K562 (cell line): ENCODE results near the gene EFHB. TPM values are rescaled to one million over a fixed set of nuclear protein-coding genes. Genes with fewer than 3 reads are reported as not detected.

ENCODE experiments used
- BRCA1 ChIP-seq, 2 experiments: fragments of 450-650 bp in 1 of 2; sonication (generic) in 1 of 2; formaldehyde crosslinking in 1 of 2; IDR thresholded peaks; 2 replicates each; pipeline versions ENCODE4 v1.5.0 to v1.6.1; 2017 to 2020; ENCODE audit warnings: mild to moderate bottlenecking in 1 of 2, missing genetic modification reagents in 1 of 2
- CBX1 ChIP-seq: sonication (generic); IDR thresholded peaks from 2 replicates; pipeline ENCODE4 v1.6.1; 2016; ENCODE audit warnings: antibody characterized with exemption, low read depth, mild to moderate bottlenecking
- FIP1L1 ChIP-seq: fragments of 200-400 bp; formaldehyde crosslinking; IDR thresholded peaks from 2 replicates; pipeline ENCODE4 v1.6.1; 2018; ENCODE audit warnings: mild to moderate bottlenecking, low read depth, low read length; ENCODE audit not compliant: poor library complexity, severe bottlenecking
- FOXM1 ChIP-seq, 2 experiments: fragments of 450-650 bp in 1 of 2; sonication (generic) in 1 of 2; formaldehyde crosslinking in 1 of 2; IDR thresholded peaks; 2 replicates each; pipeline versions ENCODE4 v1.6.1 to v1.9.0; 2017 to 2022; ENCODE audit warnings: low read depth in 2 of 2, mild to moderate bottlenecking in 2 of 2, missing genetic modification reagents in 1 of 2, moderate library complexity in 1 of 2
- HIVEP1 ChIP-seq: fragments of 250-450 bp; sonication (Bioruptor Pico); IDR thresholded peaks from 2 replicates; pipeline ENCODE4 v1.4.0; 2020; ENCODE audit warnings: mild to moderate bottlenecking
- IRF2 ChIP-seq: sonication (generic); formaldehyde crosslinking; IDR thresholded peaks from 2 replicates; pipeline ENCODE4 v1.8.1; 2022; ENCODE audit warnings: mild to moderate bottlenecking, missing genetic modification reagents
- JUND ChIP-seq, 2 experiments: IDR thresholded peaks; 2 replicates in 1 of 2; 3 replicates in 1 of 2; pipeline ENCODE4 v1.6.1; 2011; ENCODE audit warnings: borderline replicate concordance in 2 of 2, low read depth in 2 of 2, low read length in 2 of 2, improper control_type of control experiment in 1 of 2, missing biosample characterization in 1 of 2, missing genetic modification characterization in 1 of 2, missing genetic modification reagents in 1 of 2
- SLC30A9 ChIP-seq: fragments of 250-450 bp; sonication (Bioruptor Pico); IDR thresholded peaks from 2 replicates; pipeline ENCODE4 v1.8.0; 2022; ENCODE audit warnings: mild to moderate bottlenecking, moderate library complexity
- ZKSCAN3 ChIP-seq: fragments of 250-450 bp; sonication (Bioruptor Pico); IDR thresholded peaks from 2 replicates; pipeline ENCODE4 v1.4.0; 2020
- ZNF146 ChIP-seq: IDR thresholded peaks from one replicate; pipeline ENCODE4 v1.6.1; 2018; ENCODE audit warnings: missing compliant biosample characterization; ENCODE audit not compliant: unreplicated experiment
- polyA plus RNA-seq, 8 experiments: library from polyadenylated mRNA; depleted of rRNA in 4 of 8; stranded (reverse) in 5 of 8; unstranded in 3 of 8; fragments of >200 nt; fragmentation: Nextera tagmentation in 2 of 8; fragmentation: Illumina TruSeq in 1 of 8; extraction: Ambion mirVana in 2 of 8; extraction: Trizol in 1 of 8; gene quantifications; 2 replicates each; pipeline versions ENCODE4 v1.2.1 to v1.2.3, GENCODE V29; 2011 to 2014; ENCODE audit warnings: inconsistent platforms in 1 of 8, missing spikeins in 1 of 8
- total RNA-seq, 7 experiments: library from RNA; depleted of rRNA in 6 of 7; stranded (reverse); fragments of >200 nt in 6 of 7; fragmentation: Illumina TruSeq in 2 of 7; extraction: Trizol in 2 of 7; gene quantifications; 2 replicates each; pipeline versions ENCODE4 v1.2.1 to v1.2.3, GENCODE V29; 2011 to 2021; ENCODE audit warnings: low replicate concordance in 1 of 7
- TF ChIP-seq, protein P1 (sequence below): fragments of 250-450 bp; sonication (Bioruptor Pico); IDR thresholded peaks from 2 replicates; pipeline ENCODE4 v1.9.0; 2021; ENCODE audit warnings: mild to moderate bottlenecking, inconsistent platforms
- TF ChIP-seq, protein P2 (sequence below): sonication (generic); formaldehyde crosslinking; IDR thresholded peaks from 2 replicates; pipeline ENCODE4 v1.8.0; 2022; ENCODE audit warnings: missing genetic modification reagents, mild to moderate bottlenecking, moderate library complexity, borderline replicate concordance
- TF ChIP-seq, protein P3 (sequence below): fragments of 150-350 bp; IDR thresholded peaks from 2 replicates; pipeline ENCODE4 v1.6.1; 2014; ENCODE audit warnings: low read depth, mild to moderate bottlenecking, low read length, borderline replicate concordance
- TF ChIP-seq, protein P4 (sequence below): fragments of 250-450 bp; sonication (Bioruptor Pico); IDR thresholded peaks from 2 replicates; pipeline ENCODE4 v1.4.0; 2020; ENCODE audit warnings: mild to moderate bottlenecking, moderate library complexity, borderline replicate concordance

Gene EFHB
- total and polyA plus RNA-seq, 9 of the 15 experiments (the other 6 are each of a cell fraction or from before 2014, with no cell fraction given): 1.5 to 4.0 (median 1.8) TPM

DNA sequence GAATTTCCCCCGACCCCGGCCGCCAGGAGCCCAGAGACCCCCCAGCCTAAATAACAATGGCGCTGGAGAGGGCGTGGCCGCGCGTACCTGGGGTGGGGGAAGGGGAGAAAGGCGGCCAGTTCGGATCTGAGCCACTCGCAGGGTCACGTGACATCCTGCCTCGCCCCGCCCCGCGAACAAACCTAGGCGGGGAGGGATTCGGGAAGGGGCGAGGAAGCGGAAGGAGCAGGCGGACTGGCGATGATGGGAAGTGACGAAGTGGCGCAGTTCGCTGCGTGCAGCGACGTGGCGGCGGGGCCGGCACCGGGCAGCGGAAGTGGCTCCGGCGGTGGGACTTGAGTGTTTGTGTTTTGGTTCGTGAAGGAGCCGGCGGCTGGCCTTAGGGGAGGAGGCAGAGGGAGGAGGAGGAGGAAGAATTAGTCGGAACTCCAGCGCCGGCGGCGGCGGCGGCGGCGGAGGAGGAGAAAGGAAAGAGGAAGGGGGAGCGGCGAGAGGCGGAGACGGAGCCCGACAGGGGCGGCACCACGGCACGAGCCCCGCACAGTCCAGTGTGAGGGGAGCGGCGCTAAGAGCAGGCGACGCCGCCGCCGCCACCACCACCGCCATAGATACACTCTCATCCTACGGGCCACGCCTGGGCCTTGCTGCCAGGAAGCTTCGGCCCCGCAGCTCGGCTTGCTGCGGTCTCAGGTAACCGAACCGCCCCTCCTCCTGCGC is 13.0 kb upstream of the EFHB start, which contains the start of gene RAB5A (continued):
- TF ChIP-seq BRCA1 (IDR thresholded peaks at IDR 0.05) (no peak), BRCA1 (CRISPR knock-in tag; IDR thresholded peaks at IDR 0.05) (no peak), HIVEP1 (no peak), ZNF146 (CRISPR knock-in tag) (no peak), ZKSCAN3 (CRISPR knock-in tag) (no peak), CBX1 (no peak), FIP1L1 (peak; percentile 97), SLC30A9 (CRISPR knock-in tag) (no peak), IRF2 (CRISPR knock-in tag) (no peak), JUND (IDR thresholded peaks at IDR 0.05; ENCODE audit: borderline replicate concordance, low read depth, low read length) (peak; percentile 72), JUND (tag; IDR thresholded peaks at IDR 0.05; ENCODE audit: borderline replicate concordance, low read depth, low read length) (peak; percentile 12; the same call in 1 of the 3 replicates), FOXM1 (IDR thresholded peaks at IDR 0.05; ENCODE audit: low read depth) (peak; percentile 13; the same call in 1 of the 2 replicates), FOXM1 (CRISPR knock-in tag; IDR thresholded peaks at IDR 0.05; ENCODE audit: low read depth) (peak; percentile 90)
- TF ChIP-seq, protein P1, sequence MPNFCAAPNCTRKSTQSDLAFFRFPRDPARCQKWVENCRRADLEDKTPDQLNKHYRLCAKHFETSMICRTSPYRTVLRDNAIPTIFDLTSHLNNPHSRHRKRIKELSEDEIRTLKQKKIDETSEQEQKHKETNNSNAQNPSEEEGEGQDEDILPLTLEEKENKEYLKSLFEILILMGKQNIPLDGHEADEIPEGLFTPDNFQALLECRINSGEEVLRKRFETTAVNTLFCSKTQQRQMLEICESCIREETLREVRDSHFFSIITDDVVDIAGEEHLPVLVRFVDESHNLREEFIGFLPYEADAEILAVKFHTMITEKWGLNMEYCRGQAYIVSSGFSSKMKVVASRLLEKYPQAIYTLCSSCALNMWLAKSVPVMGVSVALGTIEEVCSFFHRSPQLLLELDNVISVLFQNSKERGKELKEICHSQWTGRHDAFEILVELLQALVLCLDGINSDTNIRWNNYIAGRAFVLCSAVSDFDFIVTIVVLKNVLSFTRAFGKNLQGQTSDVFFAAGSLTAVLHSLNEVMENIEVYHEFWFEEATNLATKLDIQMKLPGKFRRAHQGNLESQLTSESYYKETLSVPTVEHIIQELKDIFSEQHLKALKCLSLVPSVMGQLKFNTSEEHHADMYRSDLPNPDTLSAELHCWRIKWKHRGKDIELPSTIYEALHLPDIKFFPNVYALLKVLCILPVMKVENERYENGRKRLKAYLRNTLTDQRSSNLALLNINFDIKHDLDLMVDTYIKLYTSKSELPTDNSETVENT (CRISPR knock-in tag): peak; percentile 19; the same call in 1 of the 2 replicates
- TF ChIP-seq, protein P2, sequence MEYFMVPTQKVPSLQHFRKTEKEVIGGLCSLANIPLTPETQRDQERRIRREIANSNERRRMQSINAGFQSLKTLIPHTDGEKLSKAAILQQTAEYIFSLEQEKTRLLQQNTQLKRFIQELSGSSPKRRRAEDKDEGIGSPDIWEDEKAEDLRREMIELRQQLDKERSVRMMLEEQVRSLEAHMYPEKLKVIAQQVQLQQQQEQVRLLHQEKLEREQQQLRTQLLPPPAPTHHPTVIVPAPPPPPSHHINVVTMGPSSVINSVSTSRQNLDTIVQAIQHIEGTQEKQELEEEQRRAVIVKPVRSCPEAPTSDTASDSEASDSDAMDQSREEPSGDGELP: peak; percentile 84
- TF ChIP-seq, protein P3, sequence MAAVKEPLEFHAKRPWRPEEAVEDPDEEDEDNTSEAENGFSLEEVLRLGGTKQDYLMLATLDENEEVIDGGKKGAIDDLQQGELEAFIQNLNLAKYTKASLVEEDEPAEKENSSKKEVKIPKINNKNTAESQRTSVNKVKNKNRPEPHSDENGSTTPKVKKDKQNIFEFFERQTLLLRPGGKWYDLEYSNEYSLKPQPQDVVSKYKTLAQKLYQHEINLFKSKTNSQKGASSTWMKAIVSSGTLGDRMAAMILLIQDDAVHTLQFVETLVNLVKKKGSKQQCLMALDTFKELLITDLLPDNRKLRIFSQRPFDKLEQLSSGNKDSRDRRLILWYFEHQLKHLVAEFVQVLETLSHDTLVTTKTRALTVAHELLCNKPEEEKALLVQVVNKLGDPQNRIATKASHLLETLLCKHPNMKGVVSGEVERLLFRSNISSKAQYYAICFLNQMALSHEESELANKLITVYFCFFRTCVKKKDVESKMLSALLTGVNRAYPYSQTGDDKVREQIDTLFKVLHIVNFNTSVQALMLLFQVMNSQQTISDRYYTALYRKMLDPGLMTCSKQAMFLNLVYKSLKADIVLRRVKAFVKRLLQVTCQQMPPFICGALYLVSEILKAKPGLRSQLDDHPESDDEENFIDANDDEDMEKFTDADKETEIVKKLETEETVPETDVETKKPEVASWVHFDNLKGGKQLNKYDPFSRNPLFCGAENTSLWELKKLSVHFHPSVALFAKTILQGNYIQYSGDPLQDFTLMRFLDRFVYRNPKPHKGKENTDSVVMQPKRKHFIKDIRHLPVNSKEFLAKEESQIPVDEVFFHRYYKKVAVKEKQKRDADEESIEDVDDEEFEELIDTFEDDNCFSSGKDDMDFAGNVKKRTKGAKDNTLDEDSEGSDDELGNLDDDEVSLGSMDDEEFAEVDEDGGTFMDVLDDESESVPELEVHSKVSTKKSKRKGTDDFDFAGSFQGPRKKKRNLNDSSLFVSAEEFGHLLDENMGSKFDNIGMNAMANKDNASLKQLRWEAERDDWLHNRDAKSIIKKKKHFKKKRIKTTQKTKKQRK: no peak
- TF ChIP-seq, protein P4, sequence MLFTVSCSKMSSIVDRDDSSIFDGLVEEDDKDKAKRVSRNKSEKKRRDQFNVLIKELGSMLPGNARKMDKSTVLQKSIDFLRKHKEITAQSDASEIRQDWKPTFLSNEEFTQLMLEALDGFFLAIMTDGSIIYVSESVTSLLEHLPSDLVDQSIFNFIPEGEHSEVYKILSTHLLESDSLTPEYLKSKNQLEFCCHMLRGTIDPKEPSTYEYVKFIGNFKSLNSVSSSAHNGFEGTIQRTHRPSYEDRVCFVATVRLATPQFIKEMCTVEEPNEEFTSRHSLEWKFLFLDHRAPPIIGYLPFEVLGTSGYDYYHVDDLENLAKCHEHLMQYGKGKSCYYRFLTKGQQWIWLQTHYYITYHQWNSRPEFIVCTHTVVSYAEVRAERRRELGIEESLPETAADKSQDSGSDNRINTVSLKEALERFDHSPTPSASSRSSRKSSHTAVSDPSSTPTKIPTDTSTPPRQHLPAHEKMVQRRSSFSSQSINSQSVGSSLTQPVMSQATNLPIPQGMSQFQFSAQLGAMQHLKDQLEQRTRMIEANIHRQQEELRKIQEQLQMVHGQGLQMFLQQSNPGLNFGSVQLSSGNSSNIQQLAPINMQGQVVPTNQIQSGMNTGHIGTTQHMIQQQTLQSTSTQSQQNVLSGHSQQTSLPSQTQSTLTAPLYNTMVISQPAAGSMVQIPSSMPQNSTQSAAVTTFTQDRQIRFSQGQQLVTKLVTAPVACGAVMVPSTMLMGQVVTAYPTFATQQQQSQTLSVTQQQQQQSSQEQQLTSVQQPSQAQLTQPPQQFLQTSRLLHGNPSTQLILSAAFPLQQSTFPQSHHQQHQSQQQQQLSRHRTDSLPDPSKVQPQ (CRISPR knock-in tag): no peak
